GM10847 (cell line): Measurements from ENCODE around the gene NCAN.

Source experiments
- POLR2A ChIP-seq: IDR thresholded peaks from 2 replicates; pipeline ENCODE4 v1.6.1; 2011; ENCODE audit not compliant: insufficient read length; ENCODE audit errors: extremely low read depth

Gene NCAN

GRCh38 chr19:19259741-19260140, 48.0 kb downstream of the NCAN start:
- TF ChIP-seq POLR2A: no peak

GRCh38 chr19:19260417-19261214, 48.9 kb downstream of the NCAN start:
- no peak for TF ChIP-seq POLR2A

- TF ChIP-seq POLR2A: no peak
These were observed 49.8 kb downstream of the NCAN start for GRCh38 chr19:19261350-19262189.

GRCh38 chr19:19262190-19263057, 50.7 kb downstream of the NCAN start:
- no peak for TF ChIP-seq POLR2A

- TF ChIP-seq POLR2A: no peak
These were observed 52.2 kb downstream of the NCAN start for GRCh38 chr19:19263886-19264487.

- no peak for TF ChIP-seq POLR2A
These were observed 55.5 kb downstream of the NCAN start for GRCh38 chr19:19267305-19267704.

- TF ChIP-seq POLR2A: no peak
These were observed 57.0 kb downstream of the NCAN start for GRCh38 chr19:19268453-19269385.

- TF ChIP-seq POLR2A: no peak
These were observed 58.4 kb downstream of the NCAN start for GRCh38 chr19:19269952-19270694.

GRCh38 chr19:19270749-19271571, 59.2 kb downstream of the NCAN start:
- TF ChIP-seq POLR2A: no peak

- no peak for TF ChIP-seq POLR2A
These were observed 60.3 kb downstream of the NCAN start for GRCh38 chr19:19271828-19272599.

GRCh38 chr19:19274146-19274545, 62.4 kb downstream of the NCAN start:
- no peak for TF ChIP-seq POLR2A
